Common myeloid progenitor, CD34-positive (primary cell): ENCODE measurements around the gene EFHD2.

Experiments
- CTCF ChIA-PET: fragments of 350-600 bp; sonication (Branson Sonifier 250); formaldehyde crosslinking; loops from one replicate; lab custom pipeline; 2021; ENCODE audit warnings: antibody characterized with exemption; lab: Charles Lee
- POLR2A ChIA-PET: fragments of 350-600 bp; sonication (Branson Sonifier 250); formaldehyde crosslinking; loops from one replicate; lab custom pipeline; 2021; ENCODE audit warnings: antibody characterized with exemption; lab: Charles Lee
- DNase-seq, 3 donors: peaks; one replicate each; pipeline versions ENCODE4 v3.0.0 to v3.0.0-alpha.2; 2013
- H3K27ac ChIP-seq, 2 experiments: 1 replicate in 1 of 2; 2 replicates in 1 of 2; pipeline ENCODE4 v1.7.0; 2013; ENCODE audit warnings: inconsistent platforms in 2 of 2, low read length in 2 of 2, mild to moderate bottlenecking in 2 of 2, low read depth in 1 of 2, moderate library complexity in 1 of 2; ENCODE audit not compliant: severe bottlenecking in 2 of 2, insufficient read depth in 1 of 2, poor library complexity in 1 of 2
- H3K27me3 ChIP-seq, 5 experiments: replicated peaks in 2 of 5; 1 replicate in 3 of 5; 2 replicates in 2 of 5; pipeline versions ENCODE4 v1.6.1 to v1.7.0; 2013; ENCODE audit warnings: low read length in 4 of 5, mild to moderate bottlenecking in 2 of 5, moderate library complexity in 2 of 5, inconsistent platforms in 1 of 5; ENCODE audit not compliant: insufficient read depth in 5 of 5, control insufficient read depth in 4 of 5
- H3K36me3 ChIP-seq, 4 experiments: 1 replicate in 2 of 4; 2 replicates in 2 of 4; pipeline versions ENCODE4 v1.6.1 to v1.7.0; 2013; ENCODE audit warnings: low read length in 3 of 4, control low read depth in 1 of 4, mild to moderate bottlenecking in 1 of 4; ENCODE audit not compliant: control insufficient read depth in 4 of 4, insufficient read depth in 4 of 4
- H3K4me1 ChIP-seq, 4 experiments: 1 replicate in 3 of 4; 2 replicates in 1 of 4; pipeline versions ENCODE4 v1.6.1 to v1.7.1; 2013; ENCODE audit warnings: low read length in 3 of 4, mild to moderate bottlenecking in 3 of 4, control low read depth in 1 of 4, inconsistent platforms in 1 of 4, moderate library complexity in 1 of 4; ENCODE audit not compliant: control insufficient read depth in 4 of 4, insufficient read depth in 4 of 4; ENCODE audit errors: control extremely low read depth in 1 of 4
- H3K4me3 ChIP-seq, 7 experiments: 1 replicate in 4 of 7; 2 replicates in 3 of 7; pipeline versions ENCODE4 v1.5.1 to v1.7.0; 2013; ENCODE audit warnings: mild to moderate bottlenecking in 7 of 7, low read length in 6 of 7, moderate library complexity in 6 of 7, inconsistent platforms in 2 of 7, low read depth in 2 of 7, control low read depth in 1 of 7; ENCODE audit not compliant: insufficient read depth in 4 of 7, control insufficient read depth in 1 of 7; ENCODE audit errors: extremely low read depth in 1 of 7
- H3K9me3 ChIP-seq, 5 experiments: 1 replicate in 4 of 5; 2 replicates in 1 of 5; pipeline versions ENCODE4 v1.6.1 to v1.7.1; 2013; ENCODE audit warnings: low read length in 4 of 5, mild to moderate bottlenecking in 2 of 5, inconsistent platforms in 1 of 5, low read depth in 1 of 5, moderate library complexity in 1 of 5; ENCODE audit not compliant: control insufficient read depth in 4 of 5, insufficient read depth in 2 of 5; ENCODE audit errors: control extremely low read depth in 1 of 5
- WGBS: methylation state at CpG from one replicate; pipeline ENCODE4 v1.1.5; 2013; ENCODE audit not compliant: insufficient coverage; 5-methylcytosine and 5-hydroxymethylcytosine counted together

The EFHD2 gene

DNA sequence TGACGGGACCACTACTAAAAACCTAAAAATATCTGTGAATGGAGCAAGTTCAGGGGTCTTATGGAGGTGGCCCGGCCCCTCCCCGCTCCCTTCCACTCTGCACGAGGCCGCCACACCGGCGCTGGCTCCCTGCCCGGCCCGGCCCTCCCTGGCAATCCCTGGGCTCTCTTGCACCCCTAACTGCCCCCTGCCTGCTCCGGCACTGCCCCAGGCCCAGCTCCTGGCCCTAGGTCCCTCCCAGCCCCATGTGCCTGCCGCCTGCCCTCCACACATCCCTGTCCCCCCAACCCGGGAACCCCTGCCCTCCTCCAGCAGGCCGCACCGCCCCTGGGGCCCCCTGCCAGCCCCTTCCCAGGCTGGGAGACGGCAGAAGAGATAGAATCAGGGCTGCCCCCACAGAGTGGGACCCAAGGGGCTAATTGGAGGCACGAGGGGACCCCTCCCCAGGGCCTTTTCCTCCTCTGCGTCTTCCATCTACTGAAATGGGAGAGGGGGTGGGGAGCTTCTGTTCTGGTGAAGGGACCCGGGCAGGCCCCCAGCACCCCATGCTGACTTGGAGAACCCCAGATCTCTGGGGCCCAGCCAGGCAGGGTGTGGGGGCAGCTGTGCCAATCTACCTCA is 19.2 kb downstream of the EFHD2 start:
- Histone ChIP-seq H3K36me3 (peaks cover 5 to 54% (median 31%) of the 10 kb centered on the region in 4 experiments), H3K4me3 (no peak overlapping the region), H3K27me3 (no peaks in the 10 kb centered on the region), H3K9me3 (no peaks in the 10 kb centered on the region), H3K4me1 (peaks cover 0 to 7% (median 2%) of the 10 kb centered on the region in 4 experiments), H3K27ac (no peak overlapping the region)
- no peak for DNase-seq
- ChIA-PET CTCF (interaction anchor here (0.8 to 5.6 kb wide), 7 partner anchors 10 to 108 kb away, joined by 3 to 36 read pairs (median 4); no protein-coding TSS in a partner anchor), POLR2A (no interaction called here)
- WGBS: 96% methylated on average over 10 of the region's 18 CpGs

DNA sequence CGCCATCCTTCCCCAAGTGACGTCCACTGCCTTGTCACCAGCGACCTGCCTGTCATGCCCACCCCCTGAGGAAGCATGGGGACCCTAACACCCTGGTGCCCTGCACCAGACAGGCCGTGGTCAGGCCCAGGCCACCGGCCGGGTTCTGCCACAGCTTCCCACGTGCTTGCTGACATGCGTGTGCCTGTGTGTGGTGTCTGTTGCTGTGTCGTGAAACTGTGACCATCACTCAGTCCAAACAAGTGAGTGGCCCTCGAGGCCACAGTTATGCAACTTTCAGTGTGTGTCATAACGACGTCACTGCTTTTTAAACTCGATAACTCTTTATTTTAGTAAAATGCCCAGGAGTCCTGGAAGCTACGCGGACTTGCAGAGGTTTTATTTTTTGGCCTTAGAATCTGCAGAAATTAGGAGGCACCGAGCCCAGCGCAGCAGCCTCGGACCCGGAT is 20.0 kb downstream of the EFHD2 start:
- H3K27me3 ChIP-seq: no peaks in the 10 kb centered on the region
- no peaks in the 10 kb centered on the region for H3K9me3 ChIP-seq
- 98% methylated on average over 15 of the region's 19 CpGs for WGBS
- peaks cover 5 to 49% (median 30%) of the 10 kb centered on the region in 4 experiments for H3K36me3 ChIP-seq
- CTCF ChIA-PET: interaction anchor here (0.6 to 5.6 kb wide), 10 partner anchors 8 to 140 kb away, joined by 3 to 36 read pairs (median 3); no protein-coding TSS in a partner anchor
- POLR2A ChIA-PET: no interaction called here
- peaks cover 0 to under 1% (median 0%) of the 10 kb centered on the region in 4 experiments for H3K4me1 ChIP-seq
- H3K4me3 ChIP-seq: no peak overlapping the region
- H3K27ac ChIP-seq: no peak overlapping the region
- DNase-seq: no peak

- 71% methylated on average over 11 of the region's 19 CpGs for WGBS
- CTCF ChIA-PET: interaction anchor here (0.6 to 6.8 kb wide), 21 partner anchors 10 to 282 kb away, joined by 3 to 92 read pairs (median 4); no protein-coding TSS in a partner anchor
- peak in 2 of 3 donors; percentile 61 to 69 for DNase-seq
- H3K4me3 ChIP-seq: no peak overlapping the region
- no peaks in the 10 kb centered on the region for H3K9me3 ChIP-seq
- POLR2A ChIA-PET: interaction anchor here (1.5 to 2.8 kb wide), 2 partner anchors 14 to 107 kb away, joined by 4 to 7 read pairs; no protein-coding TSS in a partner anchor
- peaks cover 5 to 40% (median 24%) of the 10 kb centered on the region in 4 experiments for H3K36me3 ChIP-seq
- H3K27me3 ChIP-seq: no peaks in the 10 kb centered on the region
- peaks cover 0 to 6% (median under 1%) of the 10 kb centered on the region in 4 experiments for H3K4me1 ChIP-seq
- no peak overlapping the region for H3K27ac ChIP-seq
Measured at GRCh38 chr1:15430787-15431570, 21.3 kb downstream of the EFHD2 start.

DNA sequence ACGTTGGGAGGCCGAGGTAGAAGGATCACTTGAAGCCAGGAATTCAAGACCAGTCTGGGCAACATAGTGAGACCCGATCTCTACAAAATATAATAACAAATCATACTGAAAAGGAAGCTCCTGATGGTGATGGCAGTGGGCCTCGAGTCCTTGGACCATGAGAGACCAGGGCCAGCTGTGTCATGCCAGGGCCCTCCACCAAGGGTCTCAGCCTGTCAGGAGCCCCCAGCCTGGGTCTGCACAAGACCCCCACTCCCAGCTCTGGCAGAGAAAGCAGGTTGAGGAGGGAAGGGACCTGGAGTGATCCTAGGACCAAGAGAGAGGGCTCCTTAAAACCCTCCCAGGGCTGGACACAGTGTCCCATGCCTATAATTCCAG is 21.9 kb downstream of the EFHD2 start:
- CTCF ChIA-PET: interaction anchor here (1.0 to 6.8 kb wide), 22 partner anchors 9 to 128 kb away, joined by 3 to 92 read pairs (median 4); no protein-coding TSS in a partner anchor
- no peak for DNase-seq
- Histone ChIP-seq H3K4me3 (no peak overlapping the region), H3K36me3 (peaks cover 5 to 35% (median 20%) of the 10 kb centered on the region in 4 experiments), H3K4me1 (peaks cover 0 to 6% (median under 1%) of the 10 kb centered on the region in 4 experiments), H3K27me3 (no peaks in the 10 kb centered on the region), H3K9me3 (no peaks in the 10 kb centered on the region), H3K27ac (no peak overlapping the region)
- WGBS: 75% methylated on average over 2 of the region's 4 CpGs
- POLR2A ChIA-PET: interaction anchor here (0.5 to 2.8 kb wide), 5 partner anchors 8 to 151 kb away, joined by 3 to 7 read pairs (median 4); no protein-coding TSS in a partner anchor

GRCh38 chr1:15432324-15432723 is 22.6 kb downstream of the EFHD2 start:
- no peaks in the 10 kb centered on the region for H3K27me3 ChIP-seq
- no peak overlapping the region for H3K4me3 ChIP-seq
- H3K27ac ChIP-seq: no peak overlapping the region
- H3K36me3 ChIP-seq: peaks cover 5 to 27% (median 17%) of the 10 kb centered on the region in 4 experiments
- ChIA-PET POLR2A (interaction anchor here (0.5 to 2.8 kb wide), 5 partner anchors 9 to 152 kb away, joined by 3 to 7 read pairs (median 4); no protein-coding TSS in a partner anchor), CTCF (interaction anchor here (1.0 to 6.8 kb wide), 18 partner anchors 9 to 129 kb away, joined by 3 to 92 read pairs (median 4); no protein-coding TSS in a partner anchor)
- 100% methylated on average over 8 of the region's 9 CpGs for WGBS
- H3K4me1 ChIP-seq: peaks cover 0 to 6% (median under 1%) of the 10 kb centered on the region in 4 experiments
- DNase-seq: no peak
- H3K9me3 ChIP-seq: no peaks in the 10 kb centered on the region

GRCh38 chr1:15433471-15433870 is 23.8 kb downstream of the EFHD2 start:
- Histone ChIP-seq H3K4me3 (no peak overlapping the region), H3K36me3 (peaks cover 4 to 19% (median 10%) of the 10 kb centered on the region in 4 experiments), H3K9me3 (no peaks in the 10 kb centered on the region), H3K27ac (no peak overlapping the region), H3K27me3 (no peaks in the 10 kb centered on the region), H3K4me1 (peaks cover 0 to 6% (median under 1%) of the 10 kb centered on the region in 4 experiments)
- ChIA-PET POLR2A (no interaction called here), CTCF (interaction anchor here (0.8 to 6.8 kb wide), 2 partner anchors 10 to 111 kb away, joined by 3 to 92 read pairs; no protein-coding TSS in a partner anchor)
- WGBS: 79% methylated on average over 7 of the region's 9 CpGs
- DNase-seq: no peak
